MM.1S (cell line): ENCODE data around the gene ENC1.

Experiments used
- EZH2 ChIP-seq: fragments of 300-600 bp; sonication (generic); optimal IDR thresholded peaks from 2 replicates; pipeline ENCODE3; 2017; ENCODE audit warnings: low read depth, mild to moderate bottlenecking, antibody characterized with exemption, low read length, mixed read lengths
- TF ChIP-seq, protein P1 (sequence below): fragments of 300-600 bp; sonication (generic); IDR thresholded peaks from 2 replicates; pipeline ENCODE4 v1.5.1; 2016; ENCODE audit warnings: antibody characterized with exemption, low read length, mixed read lengths

DNA sequence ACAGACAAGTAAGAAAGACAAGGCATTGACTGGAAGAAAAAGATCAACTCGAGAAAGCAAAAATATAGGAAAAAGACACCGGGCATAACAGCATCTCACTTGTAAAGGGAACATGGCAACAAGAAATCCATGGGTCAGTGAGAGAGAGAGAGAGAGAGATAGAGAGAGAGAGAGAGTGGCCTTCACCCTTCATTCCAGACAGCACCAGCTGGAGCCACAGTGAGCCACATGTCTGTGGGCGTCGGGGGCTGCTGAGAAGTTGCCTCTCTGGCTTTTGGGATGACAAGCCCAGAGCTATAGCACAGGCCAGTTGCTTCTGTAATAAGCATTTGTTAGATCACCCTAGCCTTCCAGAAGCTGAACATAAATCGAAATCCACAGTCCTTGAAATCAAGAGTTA, 20.3 kb upstream of the ENC1 start:
- TF ChIP-seq, protein P1, sequence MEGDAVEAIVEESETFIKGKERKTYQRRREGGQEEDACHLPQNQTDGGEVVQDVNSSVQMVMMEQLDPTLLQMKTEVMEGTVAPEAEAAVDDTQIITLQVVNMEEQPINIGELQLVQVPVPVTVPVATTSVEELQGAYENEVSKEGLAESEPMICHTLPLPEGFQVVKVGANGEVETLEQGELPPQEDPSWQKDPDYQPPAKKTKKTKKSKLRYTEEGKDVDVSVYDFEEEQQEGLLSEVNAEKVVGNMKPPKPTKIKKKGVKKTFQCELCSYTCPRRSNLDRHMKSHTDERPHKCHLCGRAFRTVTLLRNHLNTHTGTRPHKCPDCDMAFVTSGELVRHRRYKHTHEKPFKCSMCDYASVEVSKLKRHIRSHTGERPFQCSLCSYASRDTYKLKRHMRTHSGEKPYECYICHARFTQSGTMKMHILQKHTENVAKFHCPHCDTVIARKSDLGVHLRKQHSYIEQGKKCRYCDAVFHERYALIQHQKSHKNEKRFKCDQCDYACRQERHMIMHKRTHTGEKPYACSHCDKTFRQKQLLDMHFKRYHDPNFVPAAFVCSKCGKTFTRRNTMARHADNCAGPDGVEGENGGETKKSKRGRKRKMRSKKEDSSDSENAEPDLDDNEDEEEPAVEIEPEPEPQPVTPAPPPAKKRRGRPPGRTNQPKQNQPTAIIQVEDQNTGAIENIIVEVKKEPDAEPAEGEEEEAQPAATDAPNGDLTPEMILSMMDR: no peak
- no peak for TF ChIP-seq EZH2
